GM11168 (cell line): Measurements from ENCODE around the gene DEDD2.

Experiments
- in situ Hi-C: fragments of 300-500 bp; cut with MboI; formaldehyde crosslinking; loops from one replicate; pipeline ENCODE4 v1.12.0; 2022; ENCODE audit warnings: low sequenced_read_pairs; ENCODE audit not compliant: unreplicated experiment

DEDD2 gene

DNA sequence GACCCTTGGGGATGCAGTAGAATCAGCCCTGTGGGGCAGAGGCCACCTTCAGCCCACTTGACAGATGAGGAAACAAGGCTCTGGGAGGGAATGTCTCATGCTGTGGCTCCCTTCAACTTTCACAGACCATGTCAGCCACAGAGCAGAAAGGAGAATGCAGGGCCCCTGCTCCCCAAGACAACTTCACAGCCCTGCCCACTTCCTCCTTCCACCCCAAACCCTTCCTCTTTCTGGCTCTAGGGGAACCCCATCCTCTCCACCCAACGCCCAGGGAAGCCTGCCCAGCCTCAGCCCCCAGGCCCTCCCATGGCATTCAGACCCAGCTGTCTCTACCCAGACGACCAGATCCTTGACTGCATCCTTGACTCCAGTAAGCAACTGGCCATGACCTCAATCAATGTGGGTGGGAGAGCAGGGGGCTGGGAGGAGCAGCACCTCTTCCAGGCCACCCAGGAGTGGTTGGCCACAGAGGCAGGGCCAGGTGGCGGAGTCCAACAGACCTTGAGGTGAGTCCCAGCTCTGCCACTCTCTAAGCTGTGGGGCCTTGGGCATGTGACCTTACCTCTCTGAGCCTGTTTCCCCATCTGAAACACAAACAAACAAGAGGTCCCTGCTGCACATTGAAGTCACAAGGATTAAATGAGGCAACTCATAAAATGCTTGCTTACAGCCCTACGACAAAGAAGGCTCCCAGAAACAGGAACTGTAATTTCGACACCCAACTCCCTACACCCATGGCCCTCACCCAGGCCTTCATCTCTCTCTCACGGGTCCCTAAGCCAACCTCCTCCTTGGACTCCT is 15.8 kb downstream of the DEDD2 start:
- in situ Hi-C loops, result no loop called here

DNA sequence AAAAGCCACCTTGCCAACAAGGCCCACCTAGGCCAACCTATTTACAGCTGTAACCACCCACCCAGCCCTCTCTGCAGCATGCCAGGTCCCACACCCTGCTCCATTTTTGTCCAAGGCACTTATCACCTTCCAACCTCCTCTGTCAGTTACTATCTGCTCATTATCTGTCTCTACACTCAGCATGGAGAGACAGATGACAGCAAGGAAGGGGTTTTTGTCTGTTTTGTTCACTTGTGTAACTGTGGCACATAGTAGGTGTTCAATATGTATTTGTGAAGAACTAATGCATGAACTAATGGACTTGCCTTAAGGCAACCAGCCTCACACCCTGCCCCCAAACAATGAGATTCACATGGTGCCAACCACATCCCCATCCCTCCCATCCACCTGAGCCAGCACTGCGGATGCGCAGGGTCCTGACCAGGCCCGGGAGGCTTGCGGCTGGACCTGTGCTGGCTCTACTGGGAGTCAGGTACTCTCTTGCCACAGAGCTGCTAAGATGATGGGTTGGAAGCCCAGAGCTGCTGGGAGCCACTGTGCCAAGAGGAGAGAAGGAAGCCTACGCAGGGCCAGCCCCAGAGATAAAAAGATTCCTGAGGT is 17.3 kb downstream of the DEDD2 start:
- in situ Hi-C loops, result no loop called here

DNA sequence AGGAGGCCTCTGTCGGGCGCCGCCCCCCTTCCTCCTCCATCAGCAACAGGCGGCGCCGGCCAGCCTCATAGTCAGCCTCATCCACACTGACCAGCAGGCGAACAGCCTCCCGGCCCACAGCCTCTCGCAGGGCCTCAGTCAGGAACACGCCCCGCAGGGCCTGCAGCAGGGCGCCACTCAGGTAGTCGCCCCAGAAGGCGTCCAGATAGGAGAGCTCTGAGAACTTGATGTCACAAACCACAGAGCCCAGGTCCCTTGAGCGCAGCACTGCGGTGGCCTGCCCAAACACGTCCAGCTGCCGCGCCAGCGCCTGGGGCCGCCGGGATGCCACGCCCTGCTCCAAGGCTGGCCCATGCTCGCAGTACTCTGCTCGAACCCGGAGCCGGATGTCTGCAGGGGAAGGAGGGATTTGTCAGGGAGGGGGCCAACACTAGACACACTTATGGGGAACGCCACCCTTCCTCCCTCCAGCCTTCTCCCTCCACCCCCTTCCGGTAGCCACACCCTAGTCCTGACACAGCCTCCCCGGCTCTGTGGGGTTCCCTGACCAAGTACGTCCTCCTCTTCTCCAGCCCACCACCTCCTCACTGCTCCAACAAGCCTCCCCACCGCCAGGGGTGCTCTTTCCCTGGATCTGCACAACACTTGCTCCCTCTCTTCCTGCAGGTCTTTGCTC is 17.9 kb downstream of the DEDD2 start:
- in situ Hi-C loops, result no loop called here

DNA sequence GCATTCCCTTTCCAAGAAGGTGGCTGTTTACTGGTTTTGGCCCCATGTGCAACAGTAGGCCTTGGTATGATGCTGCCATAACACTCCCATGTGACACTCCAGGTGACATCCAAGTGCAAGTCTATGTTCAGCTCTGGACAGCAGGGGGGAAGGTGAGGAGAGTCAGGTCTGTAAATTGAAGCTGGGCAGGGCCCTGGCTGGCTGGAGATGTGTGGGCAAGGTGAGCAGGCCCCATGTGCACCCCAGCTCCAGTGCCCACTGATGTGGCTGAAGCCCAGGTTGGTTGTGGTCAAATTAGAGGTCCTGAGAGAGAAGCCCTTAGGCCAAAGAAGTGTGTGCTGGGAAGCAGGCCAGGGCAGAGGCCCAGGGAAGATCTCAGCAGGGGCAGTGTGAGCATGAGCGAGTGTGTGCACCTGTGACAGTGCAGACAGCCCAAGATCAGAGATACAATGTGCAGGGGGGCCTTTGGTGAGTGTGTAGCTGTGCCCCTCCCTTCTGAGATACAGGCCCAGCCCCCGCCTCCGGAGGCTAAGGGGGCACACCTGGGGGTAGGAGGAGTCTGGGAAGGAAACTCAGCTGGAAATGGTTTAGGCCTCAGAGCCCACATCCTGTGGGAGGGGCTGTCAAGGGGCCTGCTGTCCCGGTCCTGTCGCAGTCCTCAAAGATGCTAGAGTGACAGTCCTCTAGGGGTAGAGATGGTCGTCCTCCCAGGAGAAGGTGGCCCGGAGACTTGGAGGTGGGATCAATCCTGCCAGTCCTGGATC is 18.6 kb downstream of the DEDD2 start:
- in situ Hi-C loops, result no loop called here

DNA sequence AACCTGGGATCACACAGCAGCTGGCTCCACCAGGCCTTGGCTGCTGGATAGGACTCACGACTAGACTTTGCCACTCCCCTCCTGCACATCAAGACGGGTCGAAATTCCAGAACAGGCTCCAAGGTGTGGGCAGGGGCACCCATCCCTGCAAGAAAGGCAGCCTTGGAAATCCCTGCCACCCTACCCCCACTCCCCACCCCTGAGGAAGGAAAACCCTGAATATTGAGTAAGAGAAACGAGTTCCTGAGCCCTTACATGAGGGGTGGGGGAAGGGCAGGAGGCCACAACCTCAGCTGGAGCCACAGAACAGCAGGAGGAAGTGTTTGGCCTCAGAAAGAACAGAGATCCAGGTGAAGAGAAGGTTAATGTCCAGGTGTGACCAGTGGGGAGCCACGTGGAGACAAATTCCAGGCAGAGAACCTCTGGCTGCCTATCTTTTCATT is 20.1 kb downstream of the DEDD2 start:
- in situ Hi-C loops, result no loop called here

DNA sequence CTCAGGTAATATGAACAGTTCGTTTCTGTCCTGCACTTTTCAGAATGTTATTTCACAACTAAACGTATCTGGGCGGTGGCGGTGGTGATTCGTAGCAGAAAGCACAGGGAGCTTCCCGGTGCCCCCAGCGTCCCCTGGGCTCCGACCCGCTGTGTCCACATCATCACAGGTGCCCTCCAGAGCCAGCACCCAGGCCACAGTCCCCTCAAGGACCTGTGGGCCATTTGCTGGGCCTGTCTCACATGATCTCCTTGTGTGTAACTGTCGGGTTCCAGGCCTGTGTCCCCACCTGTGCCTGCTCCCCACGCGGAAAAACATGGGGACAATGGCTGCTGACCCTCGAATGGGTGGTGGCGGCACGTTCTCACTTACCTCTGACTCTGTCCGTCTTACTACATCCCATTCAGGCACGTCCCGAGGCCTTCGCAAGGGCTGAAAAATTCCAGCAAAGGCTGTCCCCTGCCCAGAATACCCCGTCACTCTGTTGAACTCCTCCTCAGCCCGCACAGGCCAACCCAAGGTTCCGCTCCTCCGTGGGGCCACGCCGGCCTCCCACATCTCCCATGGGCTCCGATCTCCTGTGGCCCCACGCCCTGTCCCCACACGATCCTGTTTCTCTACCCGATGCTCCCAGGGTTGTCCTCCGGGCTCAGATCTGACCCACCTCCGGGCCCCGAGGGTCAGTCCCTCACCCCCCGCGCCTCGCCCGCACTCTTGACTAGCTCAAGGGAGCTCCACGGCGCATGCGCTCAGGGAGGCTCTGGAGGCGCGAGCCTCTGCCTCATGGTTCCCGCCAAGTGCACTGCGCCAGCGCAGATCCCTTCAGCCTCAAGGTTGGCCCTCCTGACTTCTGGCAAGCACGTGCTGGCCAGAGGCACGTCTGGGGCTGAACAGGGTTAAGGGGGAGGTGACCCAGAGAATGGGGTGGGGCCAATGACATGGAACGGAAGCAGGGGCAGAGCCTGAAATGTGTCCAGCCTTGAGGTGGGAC is 21.2 kb downstream of the DEDD2 start:
- in situ Hi-C loops, result no loop called here

DNA sequence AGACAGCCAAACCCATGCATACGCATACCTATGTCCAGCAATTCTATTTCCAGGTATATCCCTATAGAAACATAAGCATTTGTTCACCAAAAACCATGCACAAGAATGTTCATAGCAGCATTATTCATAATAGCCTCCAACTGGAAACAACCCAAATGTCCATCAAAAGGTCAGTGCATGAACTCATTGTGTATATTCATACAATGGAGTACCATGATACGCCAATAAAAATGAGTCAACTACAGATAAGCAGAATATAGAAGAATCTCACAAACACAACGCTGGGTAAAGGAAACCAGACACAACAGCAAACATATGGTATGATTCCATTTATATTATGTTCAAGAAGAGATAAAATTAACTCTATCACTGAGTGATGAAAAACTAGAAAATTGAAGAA is 23.8 kb downstream of the DEDD2 start:
- in situ Hi-C loops, result no loop called here

DNA sequence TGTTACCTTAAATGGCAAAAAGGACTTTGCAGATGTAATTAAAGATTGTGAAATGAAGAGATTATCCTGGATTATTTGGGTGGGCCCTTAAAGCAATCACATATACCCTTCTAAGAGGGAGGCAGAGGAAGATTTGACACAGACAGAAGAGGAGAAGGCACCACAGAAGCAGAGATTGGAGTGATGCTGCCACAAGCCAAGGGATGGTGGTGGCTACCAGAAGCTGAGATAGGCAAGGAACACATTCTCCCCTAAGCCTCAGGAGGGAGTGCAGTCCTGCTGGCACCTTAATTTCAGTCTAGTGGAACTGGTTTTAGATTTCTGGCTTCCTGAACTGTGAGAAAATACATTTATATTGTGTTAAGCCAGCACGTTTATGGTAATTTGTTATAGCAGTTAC is 24.2 kb downstream of the DEDD2 start:
- in situ Hi-C loops, result no loop called here

DNA sequence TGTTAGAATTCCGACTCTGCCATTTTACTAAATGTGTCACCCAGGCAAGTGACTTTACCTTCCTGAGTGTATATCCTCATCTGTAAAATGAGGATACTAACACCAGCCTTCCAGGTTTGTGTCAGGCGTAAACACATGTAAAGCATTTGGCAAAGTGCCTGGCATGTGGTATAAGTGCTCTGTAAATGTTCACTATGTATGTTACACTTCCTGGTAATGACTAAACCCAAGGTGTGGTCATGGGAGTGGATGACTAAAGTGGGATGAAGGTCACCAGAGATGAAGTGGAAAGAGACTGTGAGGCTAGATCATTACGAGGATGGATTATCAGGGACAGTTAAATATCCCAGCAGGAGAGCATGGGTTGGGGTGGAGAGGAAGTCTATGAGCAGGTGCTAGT is 25.6 kb downstream of the DEDD2 start:
- in situ Hi-C loops, result no loop called here

DNA sequence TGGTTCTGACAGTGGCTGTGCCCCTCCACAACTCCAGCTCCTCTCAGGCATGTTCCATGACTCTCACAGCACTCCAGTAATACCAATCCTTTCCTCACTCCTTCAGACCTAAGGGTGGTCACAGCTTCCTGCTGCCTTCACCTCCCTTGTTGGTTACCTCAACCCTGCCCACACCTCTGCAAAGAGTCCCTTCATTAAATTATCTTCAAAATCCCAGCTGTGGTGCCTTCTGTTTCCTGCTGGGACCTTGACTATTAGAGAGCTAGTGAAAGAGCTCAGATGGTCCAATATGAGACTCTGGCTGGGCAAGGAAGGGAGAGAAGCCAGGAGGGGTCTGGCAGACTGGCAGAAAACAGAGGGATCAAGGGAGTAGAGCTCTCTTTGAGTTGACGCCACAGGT is 26.1 kb downstream of the DEDD2 start:
- in situ Hi-C loops, result no loop called here

DNA sequence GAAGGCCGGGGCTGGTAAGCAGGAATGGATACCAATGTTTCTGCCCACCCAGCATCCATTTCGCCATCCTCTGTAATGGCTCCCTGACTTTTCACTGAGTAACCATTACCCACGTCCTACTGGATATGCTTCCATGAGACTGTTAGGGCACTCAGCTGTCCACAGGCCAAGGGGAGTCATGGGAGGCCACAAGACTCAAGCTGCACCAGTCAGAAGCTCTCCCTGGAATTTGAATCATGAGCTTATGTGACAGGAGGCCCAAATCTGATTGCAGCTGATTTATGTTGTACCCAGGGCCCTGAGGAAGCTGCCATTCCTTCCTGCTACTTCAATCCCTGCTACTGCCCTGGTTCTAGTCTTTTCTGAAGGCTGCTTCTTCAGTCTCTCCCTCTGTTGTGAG is 28.3 kb downstream of the DEDD2 start:
- in situ Hi-C loops, result loop anchor here (5.0 to 10.0 kb wide), 2 partner anchors 52 to 84 kb away; no protein-coding TSS in a partner anchor

DNA sequence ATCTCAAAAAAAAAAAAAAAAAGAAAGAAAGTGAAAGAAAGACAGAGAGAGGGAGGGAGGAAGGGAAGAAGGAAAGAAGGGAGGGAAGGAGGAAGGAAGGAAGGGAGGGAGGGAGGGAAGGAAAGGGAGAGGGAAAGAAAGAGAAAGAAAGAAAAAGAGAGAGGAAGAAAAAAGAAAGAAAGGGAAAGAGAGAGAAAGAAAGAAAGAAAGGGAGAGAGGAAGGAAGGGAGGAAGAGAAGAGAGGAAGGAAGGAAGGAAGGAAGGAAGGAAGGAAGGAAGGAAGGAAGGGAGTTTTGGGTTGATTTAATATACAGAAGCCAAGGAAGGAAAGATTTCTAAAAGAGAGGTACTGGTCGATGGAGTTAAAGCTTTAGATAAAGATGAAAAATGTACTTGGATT is 28.8 kb downstream of the DEDD2 start:
- in situ Hi-C loops, result loop anchor here (5.0 to 10.0 kb wide), 2 partner anchors 51 to 84 kb away; no protein-coding TSS in a partner anchor

DNA sequence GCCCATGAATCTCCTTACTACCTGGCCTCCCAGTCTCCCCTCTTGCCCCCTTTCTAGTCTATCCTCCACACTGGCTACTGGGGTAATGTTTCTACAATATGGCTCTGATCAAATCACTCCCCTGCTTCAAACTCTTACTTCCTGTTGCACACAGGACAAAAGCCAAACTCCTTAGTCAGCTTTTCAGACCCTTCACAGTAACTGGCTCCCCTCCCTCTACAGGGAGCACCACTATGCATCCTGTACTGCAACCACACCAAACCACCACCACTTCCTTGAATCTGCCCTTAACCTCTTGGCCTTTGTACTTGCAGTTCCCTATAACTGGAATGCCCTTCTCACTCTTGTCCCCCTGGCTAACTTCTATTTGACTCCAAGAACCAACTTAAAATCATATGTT is 32.2 kb downstream of the DEDD2 start:
- in situ Hi-C loops, result loop anchor here (5.0 to 10.0 kb wide), 2 partner anchors 48 to 80 kb away; no protein-coding TSS in a partner anchor

DNA sequence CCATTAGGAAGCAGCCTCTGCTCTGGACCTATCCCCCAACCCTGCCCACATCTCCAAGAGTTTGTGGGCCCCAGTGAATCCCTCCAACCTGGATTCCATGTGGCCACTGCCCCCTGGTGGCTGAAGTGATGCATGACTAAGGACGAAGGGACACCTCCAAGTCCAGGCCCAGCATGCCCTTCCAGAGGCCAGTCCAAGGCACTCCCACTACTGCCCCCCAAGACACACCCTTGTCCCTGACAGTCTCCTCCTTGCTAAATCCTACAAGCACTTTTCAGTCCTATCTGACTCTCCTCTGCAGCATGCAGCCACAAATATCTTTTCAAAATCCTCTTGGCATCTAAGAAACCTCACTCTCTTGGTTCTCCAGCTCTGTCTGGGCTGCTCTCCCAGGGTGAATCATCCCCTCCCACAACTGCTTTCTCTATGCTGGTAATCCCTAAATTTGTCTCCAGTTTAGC is 33.0 kb downstream of the DEDD2 start:
- in situ Hi-C loops, result loop anchor here (10.0 kb wide), 1 partner anchor 80 kb away; no protein-coding TSS in a partner anchor

DNA sequence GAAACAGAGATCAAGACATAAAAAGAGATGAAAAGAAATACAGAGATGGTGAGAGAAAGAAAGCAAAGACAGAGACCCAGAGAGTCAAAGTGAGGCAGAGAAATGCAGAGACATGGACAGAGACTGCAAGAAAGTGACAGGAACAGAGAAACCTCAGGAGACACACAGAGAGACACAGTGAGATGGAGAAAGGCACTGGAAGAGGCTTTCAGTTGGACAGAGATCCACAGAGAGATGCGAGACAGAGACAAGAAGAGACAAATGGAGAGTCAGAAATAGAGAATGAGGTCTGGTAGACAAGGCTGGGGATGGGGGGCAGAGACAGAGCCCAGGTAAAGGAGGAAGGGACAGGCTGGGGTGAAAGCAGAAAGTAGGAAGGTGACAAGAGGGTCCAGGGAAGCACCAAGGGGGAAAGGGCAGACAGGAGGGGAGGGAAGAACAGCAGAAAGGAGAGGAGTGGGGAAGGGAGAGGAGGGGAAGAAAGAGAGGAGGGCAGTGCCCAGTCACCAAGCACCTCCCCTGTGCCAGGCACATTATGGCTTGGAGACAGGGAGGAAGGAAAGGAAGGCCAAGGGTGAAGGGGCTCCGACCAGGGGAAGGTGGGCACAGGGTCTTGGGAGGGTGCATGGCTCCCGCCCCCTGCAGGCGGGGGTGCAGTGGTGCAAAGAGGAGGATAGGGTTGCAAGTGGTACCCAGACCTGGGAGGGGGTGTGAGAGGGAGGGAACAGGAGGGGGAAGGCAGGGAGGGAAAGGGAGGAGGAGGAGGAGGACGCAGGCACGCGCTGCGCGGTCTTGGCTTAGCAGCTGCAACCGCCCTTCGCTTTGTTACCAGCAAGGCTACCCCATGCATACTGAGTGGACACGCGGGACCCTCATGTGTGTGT is 38.4 kb downstream of the DEDD2 start:
- in situ Hi-C loops, result no loop called here

DNA sequence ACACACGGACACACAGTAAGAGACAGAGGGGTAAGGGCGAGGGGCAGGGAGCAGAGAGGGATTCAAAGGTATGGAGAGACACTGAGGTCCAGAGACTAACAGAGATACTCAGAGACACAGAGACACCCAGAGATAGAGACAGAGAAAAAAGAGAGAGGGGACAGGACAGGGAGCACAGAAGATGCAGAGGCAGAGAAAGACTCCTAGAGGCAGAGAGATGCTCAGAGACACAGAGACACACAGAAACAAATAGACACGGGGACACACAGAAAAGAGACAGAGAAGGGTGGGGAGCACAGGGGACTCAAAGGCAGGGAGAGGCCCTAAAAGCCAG is 39.8 kb downstream of the DEDD2 start:
- in situ Hi-C loops, result no loop called here

DNA sequence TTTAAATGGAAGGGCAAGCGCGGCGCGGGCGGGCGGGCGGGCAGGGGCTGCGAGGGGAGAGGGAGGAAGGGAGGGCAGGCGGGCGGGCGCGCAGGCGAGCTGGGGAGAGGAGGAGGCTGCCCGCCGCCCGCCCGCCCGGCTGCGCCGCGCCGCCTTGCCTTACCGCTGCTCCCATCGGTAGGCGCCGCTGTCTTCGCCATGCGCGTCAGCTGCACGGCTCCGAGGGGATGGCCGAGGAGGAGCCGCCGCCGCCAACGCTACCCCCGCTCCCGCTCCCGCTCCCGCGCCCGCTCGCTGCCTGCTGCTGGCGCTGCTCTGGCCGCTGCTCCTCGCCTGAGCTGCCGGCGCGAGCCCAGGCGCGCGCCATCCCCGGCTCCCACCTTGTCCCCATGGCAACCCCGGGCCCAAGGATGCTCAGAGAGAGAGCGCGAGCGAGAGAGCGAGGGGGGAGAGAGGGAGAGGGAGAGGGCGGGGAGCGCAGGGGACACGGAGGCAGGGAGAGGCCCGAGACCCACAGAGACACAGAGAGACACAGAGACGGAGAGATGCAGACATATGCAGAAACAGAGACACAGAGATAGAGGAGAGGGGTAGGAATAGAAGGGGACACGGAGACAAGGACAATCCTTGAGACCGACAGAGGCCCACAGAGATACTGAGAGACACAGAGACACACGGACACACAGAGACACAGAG is 40.3 kb downstream of the DEDD2 start:
- in situ Hi-C loops, result no loop called here

DNA sequence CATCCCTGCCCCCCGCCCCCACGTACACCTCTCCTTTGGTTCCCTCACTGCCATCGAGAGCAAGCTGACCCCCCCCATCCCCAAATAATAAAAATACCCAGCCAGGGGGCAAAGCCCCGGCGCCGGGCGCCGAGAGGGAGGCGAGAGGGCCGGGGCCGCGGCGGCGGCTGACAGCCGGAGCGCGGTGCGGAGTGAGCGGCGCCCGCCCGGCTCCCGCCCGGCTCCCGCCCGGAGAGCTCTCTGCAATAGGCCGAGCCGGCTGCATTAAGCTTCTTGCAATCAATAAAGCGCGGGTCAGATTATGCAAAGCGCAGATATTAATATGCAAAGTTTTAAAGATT is 40.9 kb downstream of the DEDD2 start:
- in situ Hi-C loops, result no loop called here
